ENCODE results near the gene MMD2.
"Not testable (repeated sequence)": the region's sequence is repeated elsewhere in the genome, so short reads cannot be mapped to it uniquely, and the experiment has no call there.

DNA sequence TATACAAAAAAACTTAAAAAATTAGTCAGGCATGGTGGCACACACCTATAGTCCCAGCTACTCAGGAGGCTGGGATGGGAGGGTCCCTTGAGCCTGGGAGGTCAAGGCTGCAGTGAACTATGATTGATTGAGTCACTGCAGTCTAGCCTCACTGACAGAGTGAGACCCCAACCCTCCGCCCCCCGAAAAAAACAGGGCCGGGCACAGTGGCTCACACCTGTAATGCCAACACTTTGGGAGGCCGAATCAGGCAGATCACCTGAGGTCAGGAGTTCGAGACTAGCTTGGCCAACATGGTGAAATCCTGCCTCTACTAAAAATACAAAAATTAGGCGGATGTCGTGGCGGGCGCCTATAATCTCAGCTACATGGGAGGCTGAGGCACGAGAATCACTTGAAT lies 13.5 kb upstream of the MMD2 start:
- TF ChIP-seq, protein P1, sequence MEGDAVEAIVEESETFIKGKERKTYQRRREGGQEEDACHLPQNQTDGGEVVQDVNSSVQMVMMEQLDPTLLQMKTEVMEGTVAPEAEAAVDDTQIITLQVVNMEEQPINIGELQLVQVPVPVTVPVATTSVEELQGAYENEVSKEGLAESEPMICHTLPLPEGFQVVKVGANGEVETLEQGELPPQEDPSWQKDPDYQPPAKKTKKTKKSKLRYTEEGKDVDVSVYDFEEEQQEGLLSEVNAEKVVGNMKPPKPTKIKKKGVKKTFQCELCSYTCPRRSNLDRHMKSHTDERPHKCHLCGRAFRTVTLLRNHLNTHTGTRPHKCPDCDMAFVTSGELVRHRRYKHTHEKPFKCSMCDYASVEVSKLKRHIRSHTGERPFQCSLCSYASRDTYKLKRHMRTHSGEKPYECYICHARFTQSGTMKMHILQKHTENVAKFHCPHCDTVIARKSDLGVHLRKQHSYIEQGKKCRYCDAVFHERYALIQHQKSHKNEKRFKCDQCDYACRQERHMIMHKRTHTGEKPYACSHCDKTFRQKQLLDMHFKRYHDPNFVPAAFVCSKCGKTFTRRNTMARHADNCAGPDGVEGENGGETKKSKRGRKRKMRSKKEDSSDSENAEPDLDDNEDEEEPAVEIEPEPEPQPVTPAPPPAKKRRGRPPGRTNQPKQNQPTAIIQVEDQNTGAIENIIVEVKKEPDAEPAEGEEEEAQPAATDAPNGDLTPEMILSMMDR (IDR thresholded peaks at IDR 0.05; ENCODE audit: low read length) = not testable (repeated sequence)
- TF ChIP-seq EZH2 (optimal IDR thresholded peaks at IDR 0.05; ENCODE audit: low read depth, low read length); EZH2phosphoT487 (IDR thresholded peaks at IDR 0.05; ENCODE audit: low read length): not testable (repeated sequence)
